ENCODE measurements around the gene CYTH1.

Gene CYTH1

GRCh38 chr17:78715000-78715771 is 66.9 kb downstream of the CYTH1 start:
- no peak for DNase-seq (ENCODE audit: low read depth)

GRCh38 chr17:78714534-78714933 is 67.5 kb downstream of the CYTH1 start:
- DNase-seq (ENCODE audit: low read depth) = no peak

- no peak for DNase-seq (ENCODE audit: low read depth)
These were observed 70.0 kb downstream of the CYTH1 start for GRCh38 chr17:78712043-78712442.

GRCh38 chr17:78710607-78711006 is 71.5 kb downstream of the CYTH1 start:
- DNase-seq (ENCODE audit: low read depth) = no peak

DNA sequence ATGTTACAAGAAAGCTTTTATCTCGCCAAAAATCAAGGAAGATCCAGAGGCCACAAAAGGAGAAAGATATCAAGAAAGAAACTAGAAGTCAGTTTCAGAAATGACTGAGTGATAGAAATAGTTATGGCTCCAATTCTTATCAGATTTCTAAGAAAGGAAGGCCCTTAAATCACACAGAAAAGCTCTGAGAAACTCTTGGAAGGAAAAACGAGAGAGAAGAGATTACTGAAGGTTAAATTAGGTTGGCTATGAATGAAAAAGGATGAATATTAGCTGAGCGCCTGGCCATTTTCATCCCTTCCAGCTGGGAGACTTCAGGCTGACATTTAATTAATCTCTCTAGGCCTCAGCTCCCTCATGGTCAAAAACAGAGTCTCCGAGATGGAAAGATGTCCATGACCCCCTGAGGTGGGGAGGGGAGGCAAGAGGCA is 72.3 kb downstream of the CYTH1 start:
- no peak for DNase-seq (ENCODE audit: low read depth)

- no peak for DNase-seq (ENCODE audit: low read depth)
These were observed 72.9 kb downstream of the CYTH1 start for GRCh38 chr17:78709119-78709681.

- DNase-seq (ENCODE audit: low read depth) = no peak
These were observed 73.5 kb downstream of the CYTH1 start for GRCh38 chr17:78708510-78708973.

DNA sequence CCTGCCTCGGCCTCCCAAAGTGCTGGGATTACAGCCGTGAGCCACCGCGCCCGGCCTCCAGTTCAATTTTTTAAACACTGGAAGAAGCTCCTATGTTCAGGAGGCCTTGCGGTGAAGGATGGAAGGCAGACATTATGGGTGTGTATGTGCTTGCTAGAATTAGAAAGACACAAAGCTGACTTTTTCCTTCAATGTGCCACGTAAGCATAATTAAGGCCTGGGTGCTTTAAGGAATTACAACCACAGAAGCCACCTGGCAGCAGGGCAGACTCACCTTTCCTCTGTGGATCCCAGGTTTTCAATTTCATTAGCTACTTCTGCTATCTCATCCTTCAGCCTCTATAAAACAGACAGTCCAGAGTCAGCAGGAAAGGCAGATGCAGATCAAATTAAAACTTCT is 74.2 kb downstream of the CYTH1 start:
- DNase-seq (ENCODE audit: low read depth) = no peak

GRCh38 chr17:78707016-78707415 is 75.1 kb downstream of the CYTH1 start:
- no peak for DNase-seq (ENCODE audit: low read depth)

- no peak for DNase-seq (ENCODE audit: low read depth)
These were observed 75.7 kb downstream of the CYTH1 start for GRCh38 chr17:78706271-78706915.

GRCh38 chr17:78705071-78705470 is 77.0 kb downstream of the CYTH1 start:
- no peak for DNase-seq (ENCODE audit: low read depth)

DNA sequence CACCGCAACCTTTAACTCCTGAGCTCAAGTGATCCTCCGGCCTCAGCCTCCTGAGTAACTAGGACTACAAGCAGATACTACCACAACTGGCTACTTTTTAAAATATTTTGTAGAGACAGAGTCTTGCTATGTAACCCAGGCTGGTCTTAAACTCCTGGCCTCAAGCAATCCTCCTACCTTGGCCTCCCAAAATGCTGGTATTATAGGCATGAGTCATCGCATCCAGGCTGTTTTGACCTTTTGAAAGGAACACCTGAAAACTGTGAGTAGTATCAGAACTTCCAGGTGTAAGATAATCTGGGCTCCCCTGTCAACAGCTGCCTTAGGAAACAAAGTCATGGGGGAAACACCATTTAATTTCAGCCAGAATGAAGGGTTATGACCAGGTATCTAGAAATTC is 77.5 kb downstream of the CYTH1 start:
- DNase-seq (ENCODE audit: low read depth) = no peak

DNA sequence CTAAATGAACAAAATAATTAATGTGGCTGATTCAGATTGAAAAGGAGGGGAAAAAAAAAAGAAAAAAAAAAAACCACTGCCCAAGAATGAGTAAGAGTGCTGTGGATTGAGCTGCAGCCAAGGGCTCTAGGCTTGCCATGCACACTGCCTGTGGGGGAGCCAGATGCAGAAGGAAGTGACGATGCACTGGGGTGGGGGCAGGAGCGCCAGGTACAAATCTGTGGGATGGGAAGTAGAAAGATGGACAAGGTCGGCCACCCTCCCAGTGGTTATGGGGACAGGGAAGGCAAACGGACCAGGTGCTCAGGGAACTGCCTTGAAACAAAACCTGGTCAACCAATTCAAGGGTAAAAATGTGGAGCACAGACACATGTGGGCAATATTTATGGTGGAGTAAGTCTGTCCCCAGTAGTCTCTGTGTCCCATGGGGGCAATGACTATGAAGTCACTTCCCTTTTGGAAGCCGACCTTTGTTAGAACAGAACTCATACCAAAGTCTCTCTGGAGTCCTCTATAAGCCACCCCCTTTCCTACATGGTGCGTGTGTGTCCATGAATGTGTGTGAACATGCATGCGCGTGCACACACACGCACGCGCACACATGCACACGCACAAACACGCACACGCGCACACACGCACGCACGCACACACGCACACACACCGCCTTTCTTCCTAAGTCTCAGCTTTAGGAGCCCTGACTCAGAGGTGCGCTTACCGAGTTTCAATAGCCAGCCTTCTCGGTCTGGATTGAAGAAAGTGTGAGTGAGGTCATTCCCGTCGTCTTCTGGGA is 84.3 kb downstream of the CYTH1 start:
- DNase-seq (ENCODE audit: low read depth) = no peak

GRCh38 chr17:78697122-78697521 is 85.0 kb downstream of the CYTH1 start:
- DNase-seq (ENCODE audit: low read depth) = no peak

DNA sequence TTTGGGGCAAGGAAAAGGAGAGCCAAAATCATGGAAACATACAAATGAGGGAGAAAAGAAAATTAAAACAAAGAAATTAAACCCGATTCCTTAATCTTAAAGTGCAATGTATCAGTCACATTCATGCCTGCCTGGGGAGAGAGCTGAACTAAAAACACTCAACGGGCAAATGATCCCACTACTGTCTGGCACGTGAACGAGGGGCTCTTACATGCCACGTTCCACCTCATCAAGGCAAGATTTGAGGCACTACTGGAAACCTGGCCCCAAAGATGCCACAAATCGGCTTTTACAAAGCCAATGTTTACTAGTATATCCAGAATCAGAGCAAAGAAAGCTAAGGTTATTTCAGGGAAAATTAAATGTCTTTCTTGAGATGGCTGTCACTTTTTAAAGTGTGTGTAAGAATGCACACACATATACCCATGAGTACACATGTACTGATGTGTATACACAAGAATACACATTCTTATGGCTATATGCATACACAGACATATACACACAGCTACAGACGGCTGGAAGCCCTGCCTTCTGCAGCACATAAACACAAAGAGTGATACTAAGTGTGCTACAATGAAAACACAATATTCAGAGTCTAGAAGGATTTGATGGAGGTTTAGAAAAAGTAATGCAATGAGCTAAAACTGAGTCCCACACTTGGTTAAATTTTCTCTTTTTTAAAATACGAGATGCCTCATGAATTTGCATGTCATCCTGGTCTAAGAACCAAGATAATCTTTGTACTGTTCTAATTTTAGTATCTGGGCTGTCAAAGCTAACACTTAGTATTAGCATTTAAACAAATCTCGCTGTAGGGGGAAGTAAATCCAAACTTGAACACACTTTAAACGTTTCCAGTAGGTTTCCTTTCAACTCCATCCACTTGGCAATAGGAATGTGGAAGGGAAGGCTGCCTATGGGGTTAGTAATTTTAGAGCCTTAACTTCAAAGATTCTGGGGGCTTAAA is 85.8 kb downstream of the CYTH1 start:
- no peak for DNase-seq (ENCODE audit: low read depth)

DNA sequence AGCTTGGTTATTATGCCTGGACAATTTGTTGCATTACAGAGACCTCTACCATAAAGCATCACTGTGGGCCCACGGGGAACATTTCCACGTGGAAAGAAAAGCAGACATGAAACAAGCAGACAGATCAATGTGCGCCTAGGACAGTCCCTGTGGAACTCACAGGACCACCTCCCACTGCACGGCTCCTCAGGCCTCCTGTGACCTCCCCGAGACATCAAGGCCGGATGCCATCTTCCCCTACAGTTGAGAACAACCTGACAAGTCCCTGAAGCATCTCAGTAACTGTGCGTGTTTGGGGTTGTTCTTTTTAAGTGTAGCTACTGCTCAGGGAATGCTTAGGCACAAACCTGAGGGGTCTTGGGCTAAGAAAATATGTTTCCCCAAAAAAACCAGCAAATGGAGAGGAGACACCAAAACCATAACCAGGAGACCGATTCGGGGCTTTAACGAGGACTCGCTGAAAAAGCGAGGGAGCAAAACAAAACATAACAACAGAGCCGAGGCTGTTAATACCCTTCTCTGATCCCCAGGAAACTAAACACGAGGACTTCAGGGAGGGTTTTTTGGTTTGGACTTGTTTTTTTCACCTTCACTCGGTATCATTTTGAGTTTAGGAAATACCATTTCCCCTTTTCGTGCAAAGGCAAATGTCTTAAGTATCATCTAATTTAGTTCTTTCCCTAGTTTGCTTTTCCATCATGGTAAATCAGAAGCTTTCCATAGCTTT is 87.1 kb downstream of the CYTH1 start:
- DNase-seq (ENCODE audit: low read depth) = no peak

GRCh38 chr17:78693346-78694083 is 88.6 kb downstream of the CYTH1 start:
- DNase-seq (ENCODE audit: low read depth) = no peak

GRCh38 chr17:78692460-78693010 is 89.5 kb downstream of the CYTH1 start:
- DNase-seq (ENCODE audit: low read depth) = no peak

DNA sequence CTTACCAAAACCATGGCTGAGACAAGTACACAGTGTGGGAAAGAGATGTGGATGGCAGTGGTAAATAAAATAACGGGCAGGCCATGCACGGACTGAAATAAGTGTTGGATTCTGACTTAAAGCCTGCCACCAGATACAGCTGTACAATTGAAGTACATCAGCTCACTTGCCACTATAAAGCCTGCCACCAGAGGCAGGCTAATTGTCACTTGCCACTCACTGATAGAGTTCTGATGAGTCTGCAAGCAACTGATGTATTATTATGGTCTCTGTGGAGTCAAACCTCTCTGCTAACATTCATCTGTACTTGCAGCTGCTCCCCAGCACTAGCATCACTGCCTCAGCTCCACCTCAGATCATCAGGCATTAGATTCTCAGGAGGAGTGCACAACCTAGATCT is 93.0 kb downstream of the CYTH1 start:
- DNase-seq (ENCODE audit: low read depth) = no peak

- no peak for DNase-seq (ENCODE audit: low read depth)
These were observed 94.1 kb downstream of the CYTH1 start for GRCh38 chr17:78687944-78688343.
